WERI-Rb-1 (cell line): ENCODE results near the gene VAPB.

Experiments
- DNase-seq: peaks from one replicate; pipeline ENCODE4 v3.0.0-alpha.2; 2020
- H3K27ac ChIP-seq: fragments of 250-450 bp; sonication (Bioruptor Pico); 2 replicates; pipeline ENCODE4 v1.5.1; 2020; ENCODE audit warnings: mild to moderate bottlenecking, moderate library complexity
- H3K27me3 ChIP-seq: fragments of 250-450 bp; sonication (Bioruptor Pico); 2 replicates; pipeline ENCODE4 v1.5.1; 2021; ENCODE audit warnings: mild to moderate bottlenecking, low read depth, moderate library complexity; ENCODE audit not compliant: insufficient read depth, severe bottlenecking
- H3K36me3 ChIP-seq: fragments of 250-450 bp; sonication (Bioruptor Pico); 2 replicates; pipeline ENCODE4 v1.5.1; 2020; ENCODE audit warnings: mild to moderate bottlenecking, moderate library complexity
- H3K4me3 ChIP-seq: 2 replicates; pipeline ENCODE4 v1.5.1; 2011; ENCODE audit warnings: low read depth, mild to moderate bottlenecking, control low read depth, low read length
- H3K9me3 ChIP-seq: fragments of 250-450 bp; sonication (Bioruptor Pico); 2 replicates; pipeline ENCODE4 v1.5.1; 2021; ENCODE audit warnings: mild to moderate bottlenecking, moderate library complexity; ENCODE audit not compliant: severe bottlenecking
- TF ChIP-seq, protein P1 (sequence below): IDR thresholded peaks from 2 replicates; pipeline ENCODE4 v1.5.1; 2011; ENCODE audit warnings: low read depth, mild to moderate bottlenecking, control low read depth, inconsistent platforms, low read length

VAPB gene

DNA sequence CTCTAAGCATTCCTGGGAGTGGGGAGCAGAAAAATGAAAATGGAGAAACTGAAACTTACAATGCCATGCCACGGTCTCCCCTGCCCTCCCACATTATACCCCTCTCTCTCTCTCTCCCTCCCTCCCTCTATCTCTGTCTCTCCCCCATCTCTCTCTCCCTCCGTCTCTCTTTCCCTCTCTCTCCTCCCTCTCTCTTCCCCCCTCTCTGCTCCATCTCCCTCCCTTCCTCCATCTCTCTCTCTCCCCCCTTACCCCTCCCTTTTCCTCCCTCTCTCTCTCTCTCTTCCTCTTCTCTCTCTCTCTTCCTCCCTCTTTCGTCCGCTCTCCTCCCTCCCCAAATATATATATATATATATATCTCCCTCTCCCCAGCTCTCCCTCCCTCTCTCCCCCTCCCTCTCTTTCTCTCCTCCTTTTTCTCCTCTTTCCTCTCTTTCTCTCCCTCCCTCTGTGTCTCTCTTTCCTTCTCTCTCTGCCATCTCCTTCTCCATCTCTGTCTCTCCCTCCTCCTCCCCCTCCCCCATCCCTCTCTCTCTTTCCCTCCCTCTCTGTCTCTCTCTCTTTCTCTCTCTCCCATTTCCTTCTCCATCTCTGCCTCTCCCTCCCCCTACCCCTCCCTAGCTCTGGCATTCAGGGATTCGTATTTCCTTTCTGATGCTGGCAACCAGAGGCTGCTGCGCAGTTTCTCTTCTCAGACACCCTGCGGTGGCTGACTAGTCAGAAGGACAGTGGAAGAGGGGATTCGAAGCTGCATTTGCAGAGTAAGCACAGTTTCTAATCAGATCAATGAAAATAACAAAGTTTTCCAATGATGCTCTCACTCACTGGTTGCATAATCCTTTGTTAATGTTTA lies 13.9 kb upstream of the VAPB start:
- Histone ChIP-seq H3K27me3 (no peaks in the 10 kb centered on the region), H3K9me3 (no peaks in the 10 kb centered on the region), H3K27ac (no peak overlapping the region), H3K36me3 (no peaks in the 10 kb centered on the region), H3K4me3 (no peak overlapping the region)
- no peak for DNase-seq
- TF ChIP-seq, protein P1, sequence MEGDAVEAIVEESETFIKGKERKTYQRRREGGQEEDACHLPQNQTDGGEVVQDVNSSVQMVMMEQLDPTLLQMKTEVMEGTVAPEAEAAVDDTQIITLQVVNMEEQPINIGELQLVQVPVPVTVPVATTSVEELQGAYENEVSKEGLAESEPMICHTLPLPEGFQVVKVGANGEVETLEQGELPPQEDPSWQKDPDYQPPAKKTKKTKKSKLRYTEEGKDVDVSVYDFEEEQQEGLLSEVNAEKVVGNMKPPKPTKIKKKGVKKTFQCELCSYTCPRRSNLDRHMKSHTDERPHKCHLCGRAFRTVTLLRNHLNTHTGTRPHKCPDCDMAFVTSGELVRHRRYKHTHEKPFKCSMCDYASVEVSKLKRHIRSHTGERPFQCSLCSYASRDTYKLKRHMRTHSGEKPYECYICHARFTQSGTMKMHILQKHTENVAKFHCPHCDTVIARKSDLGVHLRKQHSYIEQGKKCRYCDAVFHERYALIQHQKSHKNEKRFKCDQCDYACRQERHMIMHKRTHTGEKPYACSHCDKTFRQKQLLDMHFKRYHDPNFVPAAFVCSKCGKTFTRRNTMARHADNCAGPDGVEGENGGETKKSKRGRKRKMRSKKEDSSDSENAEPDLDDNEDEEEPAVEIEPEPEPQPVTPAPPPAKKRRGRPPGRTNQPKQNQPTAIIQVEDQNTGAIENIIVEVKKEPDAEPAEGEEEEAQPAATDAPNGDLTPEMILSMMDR: no peak

DNA sequence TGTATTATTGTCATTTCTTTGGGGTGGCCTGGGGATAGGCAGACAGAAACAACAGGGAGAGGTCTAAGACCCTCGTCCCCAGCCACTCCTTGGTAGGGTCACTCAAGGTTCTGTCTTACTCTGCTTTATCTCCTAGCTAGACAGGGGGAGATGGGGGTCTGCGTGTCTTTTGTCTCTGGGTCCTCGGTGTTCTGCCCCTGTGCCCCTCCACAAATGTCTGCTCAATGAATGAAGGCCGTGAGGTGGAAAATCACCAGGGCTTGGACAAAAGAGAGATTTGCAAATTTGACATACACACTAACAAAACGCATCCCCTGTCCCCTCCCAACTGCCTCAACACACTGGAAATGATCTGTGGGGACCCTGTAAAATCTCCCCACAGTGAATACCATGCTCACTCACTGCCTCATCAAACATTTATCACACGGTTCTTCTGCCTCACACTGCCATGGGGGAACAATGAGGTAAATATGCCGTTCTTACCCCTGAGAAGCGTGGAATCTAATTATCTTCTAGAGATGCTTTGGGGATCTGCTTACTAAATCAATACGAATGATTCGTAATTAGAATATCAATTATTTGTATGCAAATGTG lies 13.2 kb upstream of the VAPB start:
- no peak overlapping the region for H3K27ac ChIP-seq
- TF ChIP-seq, protein P1: no peak
- no peaks in the 10 kb centered on the region for H3K27me3 ChIP-seq
- H3K9me3 ChIP-seq: no peaks in the 10 kb centered on the region
- DNase-seq: no peak
- H3K36me3 ChIP-seq: no peaks in the 10 kb centered on the region
- no peak overlapping the region for H3K4me3 ChIP-seq

- Histone ChIP-seq H3K9me3 (peaks cover 6% of the 10 kb centered on the region), H3K27ac (no peak overlapping the region), H3K4me3 (no peak overlapping the region), H3K27me3 (no peaks in the 10 kb centered on the region), H3K36me3 (no peaks in the 10 kb centered on the region)
- no peak for DNase-seq
- TF ChIP-seq, protein P1: no peak
Observed at GRCh38 chr20:58377017-58377416, 12.0 kb upstream of the VAPB start.

DNA sequence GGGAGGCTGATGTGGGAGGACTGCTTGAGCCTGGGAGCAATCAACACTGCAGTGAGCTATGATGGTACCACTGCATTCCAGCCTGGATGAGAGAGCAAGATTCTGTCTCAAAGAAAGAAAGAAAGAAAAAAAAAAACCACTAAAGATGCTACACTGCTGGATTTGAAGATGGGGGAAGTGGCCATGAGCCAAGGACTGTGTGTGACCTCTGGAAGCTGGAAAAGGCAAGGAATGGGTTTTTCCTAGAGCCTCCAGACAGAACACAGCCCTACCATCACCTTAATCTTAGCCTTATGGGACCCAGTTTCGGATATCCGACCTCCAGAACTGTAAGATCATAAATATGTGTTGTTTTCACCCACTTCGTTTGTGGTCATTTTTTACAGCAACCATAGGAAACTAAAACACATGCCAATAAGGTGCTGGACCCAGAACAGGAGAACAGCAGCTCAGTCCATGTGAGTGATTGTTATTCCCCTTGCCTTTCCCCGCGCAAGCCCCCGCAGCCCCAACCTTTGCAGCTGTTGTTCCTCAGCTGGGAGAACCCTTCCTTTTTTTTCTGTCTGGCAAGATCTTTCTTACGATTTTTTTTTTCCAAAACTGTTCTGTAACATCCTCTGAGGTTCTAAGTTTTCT lies 11.1 kb upstream of the VAPB start:
- TF ChIP-seq, protein P1: no peak
- Histone ChIP-seq H3K4me3 (no peak overlapping the region), H3K36me3 (no peaks in the 10 kb centered on the region), H3K27ac (no peak overlapping the region), H3K27me3 (no peaks in the 10 kb centered on the region), H3K9me3 (peaks cover 9% of the 10 kb centered on the region)
- DNase-seq: no peak

DNA sequence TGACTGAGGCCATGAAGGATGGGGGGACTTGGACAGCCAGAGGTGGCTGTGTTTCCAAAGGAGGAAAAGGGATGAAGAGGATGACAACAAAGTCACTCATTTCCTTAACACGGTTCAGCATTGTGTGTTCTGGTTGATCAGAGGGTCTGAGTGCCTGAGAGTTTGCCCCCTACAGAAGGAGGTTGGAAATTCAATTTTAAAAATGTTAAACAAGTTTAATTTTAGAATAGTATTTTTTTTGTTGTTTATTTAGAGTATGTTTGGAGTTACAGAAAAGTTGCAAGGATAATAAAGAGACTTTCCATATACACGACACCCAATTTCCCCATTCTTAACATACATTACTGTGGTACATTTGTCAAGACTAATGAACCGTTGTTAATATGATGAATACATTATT lies 10.3 kb upstream of the VAPB start:
- Histone ChIP-seq H3K4me3 (no peak overlapping the region), H3K27me3 (no peaks in the 10 kb centered on the region), H3K9me3 (peaks cover 9% of the 10 kb centered on the region), H3K27ac (no peak overlapping the region), H3K36me3 (no peaks in the 10 kb centered on the region)
- TF ChIP-seq, protein P1: no peak
- no peak for DNase-seq
